A549 (cell line): ENCODE results near the gene UPK3B. TPM values are rescaled to one million over a fixed set of nuclear protein-coding genes. Genes with fewer than 3 reads are reported as not detected.
"Not testable (repeated sequence)": the region's sequence is repeated elsewhere in the genome, so short reads cannot be mapped to it uniquely, and the experiment has no call there.

ENCODE experiments used
- ATAC-seq, 2 experiments: fragments of 200-7000 bp in 1 of 2; fragments of >200 bp in 1 of 2; cut with Nextera tagmentation in 1 of 2; cut with Tn5 transposase in 1 of 2; 3 replicates each; pipeline versions ENCODE4 v1.8.0 to v1.9.1; 2018 to 2020; ENCODE audit warnings: mild to moderate bottlenecking in 1 of 2, moderate library complexity in 1 of 2
- CTCF ChIA-PET: fragments of 300-600 bp; sonication (Branson Sonifier 250); formaldehyde crosslinking; extraction: SDS; loops from one replicate; lab custom pipeline; 2021; ENCODE audit warnings: antibody characterized with exemption, inconsistent platforms; lab: Yijun Ruan, JAX
- POLR2A ChIA-PET: fragments of 350-600 bp; formaldehyde crosslinking; extraction: SDS; loops from one replicate; lab custom pipeline; 2021; ENCODE audit warnings: antibody characterized with exemption, inconsistent platforms; lab: Yijun Ruan, JAX
- DNase-seq, 2 experiments: peaks; one replicate each; pipeline versions ENCODE4 v3.0.0 to v3.0.0-alpha.2; 2011 to 2016; ENCODE audit warnings: low read depth in 1 of 2, low spot score in 1 of 2
- FAIRE-seq: peaks from 2 replicates; lab custom pipeline; 2011; peaks lifted over from hg19 to GRCh38; lab: Jason Lieb, UNC
- H3K27ac ChIP-seq, 2 experiments: fragments of >200 bp; sonication (Bioruptor Twin); formaldehyde crosslinking; 3 replicates each; pipeline ENCODE4 v1.5.1; 2016 to 2017
- H3K4me1 ChIP-seq: fragments of >200 bp; sonication (Bioruptor Twin); formaldehyde crosslinking; 3 replicates; pipeline ENCODE4 v1.6.1; 2016
- H3K4me2 ChIP-seq: fragments of >200 bp; sonication (Bioruptor Twin); formaldehyde crosslinking; 3 replicates; pipeline ENCODE4 v1.6.1; 2016
- H3K4me3 ChIP-seq: fragments of >200 bp; sonication (Bioruptor Twin); formaldehyde crosslinking; 3 replicates; pipeline ENCODE4 v1.5.1; 2016
- H3K9me3 ChIP-seq: fragments of >200 bp; sonication (Bioruptor Twin); formaldehyde crosslinking; 3 replicates; pipeline ENCODE4 v1.6.1; 2016
- CHD4 ChIP-seq: fragments of 200-600 bp; sonication (generic); IDR thresholded peaks from 2 replicates; pipeline ENCODE4 v1.6.1; 2016; ENCODE audit warnings: antibody characterized with exemption, mild to moderate bottlenecking, borderline replicate concordance
- E2F6 ChIP-seq: IDR thresholded peaks from 2 replicates; pipeline ENCODE4 v1.6.1; 2012; ENCODE audit warnings: low read depth, borderline replicate concordance
- JUN ChIP-seq, 2 experiments: fragments of >200 bp; sonication (Bioruptor Twin); formaldehyde crosslinking; IDR thresholded peaks; 2 replicates in 1 of 2; 3 replicates in 1 of 2; pipeline ENCODE4 v1.6.1; 2016 to 2017
- KDM5A ChIP-seq: fragments of 200-600 bp; sonication (generic); IDR thresholded peaks from 2 replicates; pipeline ENCODE4 v1.6.1; 2016; ENCODE audit warnings: antibody characterized with exemption, mild to moderate bottlenecking
- PHF8 ChIP-seq: fragments of 200-600 bp; sonication (generic); IDR thresholded peaks from 2 replicates; pipeline ENCODE4 v1.6.1; 2016; ENCODE audit warnings: low read depth, mild to moderate bottlenecking, antibody characterized with exemption, moderate library complexity, borderline replicate concordance
- POLR2A ChIP-seq: IDR thresholded peaks from 2 replicates; pipeline ENCODE4 v1.6.1; 2012; ENCODE audit warnings: mild to moderate bottlenecking, low read length
- SMC3 ChIP-seq: fragments of >200 bp; sonication (Bioruptor Twin); formaldehyde crosslinking; IDR thresholded peaks from 3 replicates; pipeline ENCODE4 v1.6.1; 2018; ENCODE audit warnings: inconsistent platforms
- WGBS: methylation state at CpG from one replicate; pipeline ENCODE4 v1.1.6; 2017; ENCODE audit errors: missing lambda C conversion rate; 5-methylcytosine and 5-hydroxymethylcytosine counted together
- polyA plus RNA-seq, 4 experiments: library from polyadenylated mRNA; depleted of rRNA in 3 of 4; stranded (reverse); fragments of >200 nt; fragmentation: RNase III in 1 of 4; extraction: RNeasy Plus Mini Kit Qiagen cat#74134 plus additional on column Dnase treatment in 1 of 4; gene quantifications; 2 replicates in 3 of 4; 3 replicates in 1 of 4; pipeline ENCODE4 v1.2.3, GENCODE V29; 2011 to 2017
- TF ChIP-seq, protein P1 (sequence below): IDR thresholded peaks from 2 replicates; pipeline ENCODE4 v1.6.1; 2012

The UPK3B gene
- polyA plus RNA-seq, 2 of the 4 experiments (the other 2 are of a cell fraction), result 2.3 to 20.6 TPM

- CTCF ChIA-PET, H3K9me3 ChIP-seq, H3K4me2 ChIP-seq, ATAC-seq, FAIRE-seq, POLR2A ChIA-PET, H3K4me1 ChIP-seq, H3K4me3 ChIP-seq, DNase-seq, H3K27ac ChIP-seq: not testable (repeated sequence)
- WGBS, result 80% methylated on average over 1 of the region's 8 CpGs
Measured at GRCh38 chr7:76543197-76543596, 32.8 kb downstream of the UPK3B start, which contains the start of gene SPDYE16. Gene SPDYE16, minus strand, starts transcription at chr7:76543297. Its CDS starts 1,838 bp downstream, at chr7:76541459.

- H3K4me2 ChIP-seq, result peak overlapping the region; percentile 75
- POLR2A ChIA-PET, result interaction anchor here (0.7 kb wide), 2 partner anchors 50 to 184 kb away, joined by 3 read pairs; no protein-coding TSS in a partner anchor
- peak; percentile 99 to 100 for ATAC-seq
- CTCF ChIA-PET, FAIRE-seq, H3K4me1 ChIP-seq, H3K9me3 ChIP-seq: not testable (repeated sequence)
- peak; percentile 56 to 92 for DNase-seq
- 0 out of 2 replicates have a peak, but pooled peaks have one; percentile 43 for TF ChIP-seq E2F6
- TF ChIP-seq, protein P1, sequence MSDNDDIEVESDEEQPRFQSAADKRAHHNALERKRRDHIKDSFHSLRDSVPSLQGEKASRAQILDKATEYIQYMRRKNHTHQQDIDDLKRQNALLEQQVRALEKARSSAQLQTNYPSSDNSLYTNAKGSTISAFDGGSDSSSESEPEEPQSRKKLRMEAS, result peak; percentile 75
- TF ChIP-seq POLR2A, result peak; percentile 79
- TF ChIP-seq JUN (IDR thresholded peaks at IDR 0.05), result peak; percentile 52 to 59; a peak in 2 of 5 replicates
- 0 out of 2 replicates have a peak, but pooled peaks have one; percentile 33 for TF ChIP-seq KDM5A
- TF ChIP-seq SMC3, result peak; percentile 14; the same call in 1 of the 3 replicates
- TF ChIP-seq CHD4, result 0 out of 2 replicates have a peak, but pooled peaks have one; percentile 32
- peak; percentile 86 for TF ChIP-seq PHF8
- H3K27ac ChIP-seq, result peak overlapping the region; percentile 96 to 99
- WGBS, result under 1% methylated on average over 23 of the region's 71 CpGs
- peak overlapping the region; percentile 91 for H3K4me3 ChIP-seq
Measured at GRCh38 chr7:76549025-76549854, 38.9 kb downstream of the UPK3B start.

- ATAC-seq, FAIRE-seq, H3K9me3 ChIP-seq, H3K4me1 ChIP-seq, POLR2A ChIA-PET, DNase-seq: not testable (repeated sequence)
- Histone ChIP-seq H3K4me3 (peak overlapping the region; percentile 91), H3K4me2 (peak overlapping the region; percentile 72), H3K27ac (peak overlapping the region; percentile 96 to 99)
- CTCF ChIA-PET, result interaction anchor here (0.5 kb wide), 1 partner anchor 54 kb away, joined by 3 read pairs; no protein-coding TSS in a partner anchor
- 5% methylated on average over 9 of the region's 19 CpGs for WGBS
Measured at GRCh38 chr7:76549855-76550248, 39.5 kb downstream of the UPK3B start.

DNA sequence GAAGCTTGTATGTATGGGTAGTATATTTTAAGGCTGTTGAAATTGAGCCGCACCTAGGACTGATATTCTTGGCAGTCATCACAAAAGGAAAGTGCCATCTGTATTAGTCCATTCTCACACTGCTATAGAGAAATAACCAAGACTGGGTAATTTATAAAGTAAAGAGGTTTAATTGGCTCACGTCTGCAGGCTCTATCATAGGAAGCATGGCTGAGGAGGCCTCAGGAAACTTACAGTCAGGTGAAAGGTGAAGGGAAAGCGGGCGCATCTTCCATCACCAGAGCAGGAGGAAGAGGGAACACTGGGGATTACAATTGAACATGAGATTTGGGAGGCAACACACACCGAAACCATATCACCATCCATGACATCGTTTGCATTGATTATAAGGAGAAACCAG is 41.6 kb downstream of the UPK3B start:
- H3K9me3 ChIP-seq, H3K4me1 ChIP-seq, H3K4me2 ChIP-seq, H3K27ac ChIP-seq, H3K4me3 ChIP-seq, CTCF ChIA-PET, ATAC-seq, POLR2A ChIA-PET, DNase-seq, FAIRE-seq: not testable (repeated sequence)
- WGBS, result 81% methylated on average over 6 of the region's 6 CpGs

DNA sequence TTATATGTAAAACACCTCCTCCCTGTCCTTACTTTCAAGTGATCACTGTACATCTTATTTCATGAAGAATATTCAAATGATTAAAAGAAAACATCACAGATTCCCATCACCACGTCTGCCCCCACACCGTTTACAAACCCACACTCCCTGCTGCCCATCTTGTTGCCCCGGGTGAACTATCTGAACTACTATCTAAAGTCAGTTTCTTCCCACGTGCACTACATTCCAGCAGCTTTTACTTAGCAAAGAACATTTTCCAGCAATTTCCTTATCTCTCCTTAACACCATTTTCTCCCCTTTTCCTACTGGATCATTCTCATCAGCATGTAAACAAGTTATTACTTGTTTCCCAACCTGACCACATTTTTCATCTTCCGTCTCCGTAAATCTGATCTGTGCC is 49.3 kb downstream of the UPK3B start:
- H3K4me3 ChIP-seq, H3K4me2 ChIP-seq, FAIRE-seq, POLR2A ChIA-PET, H3K4me1 ChIP-seq, DNase-seq, CTCF ChIA-PET, H3K9me3 ChIP-seq, H3K27ac ChIP-seq, ATAC-seq: not testable (repeated sequence)
- WGBS, result 75% methylated on average over 6 of the region's 6 CpGs

GRCh38 chr7:76560157-76560556 is 49.8 kb downstream of the UPK3B start:
- ATAC-seq, H3K4me2 ChIP-seq, H3K4me1 ChIP-seq, DNase-seq, H3K9me3 ChIP-seq, POLR2A ChIA-PET, H3K4me3 ChIP-seq, FAIRE-seq, CTCF ChIA-PET, H3K27ac ChIP-seq: not testable (repeated sequence)
- WGBS, result 94% methylated on average over 3 of the region's 4 CpGs

GRCh38 chr7:76561342-76561741 is 51.0 kb downstream of the UPK3B start:
- POLR2A ChIA-PET, H3K27ac ChIP-seq, H3K4me1 ChIP-seq, H3K4me3 ChIP-seq, ATAC-seq, DNase-seq, H3K9me3 ChIP-seq, H3K4me2 ChIP-seq, FAIRE-seq, CTCF ChIA-PET: not testable (repeated sequence)
- 95% methylated on average over 3 of the region's 3 CpGs for WGBS

DNA sequence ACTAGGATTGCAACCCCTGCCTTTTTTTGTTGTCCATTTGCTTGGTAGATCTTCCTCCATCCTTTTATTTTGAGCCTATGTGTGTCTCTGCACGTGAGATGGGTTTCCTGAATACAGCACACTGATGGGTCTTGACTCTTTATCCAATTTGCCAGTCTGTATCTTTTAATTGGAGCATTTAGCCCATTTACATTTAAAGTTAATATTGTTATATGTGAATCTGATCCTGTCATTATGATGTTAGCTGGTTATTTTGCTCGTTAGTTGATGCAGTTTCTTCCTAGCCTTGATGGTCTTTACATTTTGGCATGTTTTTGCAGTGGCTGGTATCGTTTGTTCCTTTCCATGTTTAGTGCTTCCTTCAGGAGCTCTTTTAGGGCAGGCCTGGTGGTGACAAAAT is 54.6 kb downstream of the UPK3B start:
- 85% methylated on average over 3 of the region's 3 CpGs for WGBS
- not testable (repeated sequence) for FAIRE-seq

More for the DNA sequence above, 54.6 kb downstream of the UPK3B start:
- H3K4me1 ChIP-seq, result peaks cover 25% of the 10 kb centered on the region
- H3K27ac ChIP-seq, H3K9me3 ChIP-seq, DNase-seq, H3K4me2 ChIP-seq, CTCF ChIA-PET, ATAC-seq, POLR2A ChIA-PET, H3K4me3 ChIP-seq: not testable (repeated sequence)
